Mesenchymal stem cell (in vitro differentiated cells and primary cell): ENCODE measurements around the gene ZSCAN32.
A peak's percentile ranks its signal among the peaks of the same experiment; 100 is the strongest.

Source experiments
- DNase-seq: peaks from one replicate; pipeline ENCODE4 v3.0.0-alpha.2; 2013
- H2AFZ ChIP-seq: one replicate; pipeline ENCODE4 v1.6.1; 2013; ENCODE audit warnings: low read depth, mild to moderate bottlenecking, control low read depth, inconsistent platforms, low read length, moderate library complexity
- H2AK5ac ChIP-seq: 2 replicates; pipeline ENCODE4 v1.6.1; 2013; ENCODE audit warnings: low read length, moderate library complexity, mild to moderate bottlenecking, inconsistent platforms; ENCODE audit not compliant: severe bottlenecking
- H2BK120ac ChIP-seq: one replicate; pipeline ENCODE4 v1.6.1; 2013; ENCODE audit warnings: low read depth, mild to moderate bottlenecking, inconsistent platforms, low read length, moderate library complexity
- H2BK12ac ChIP-seq, 2 experiments: one replicate each; pipeline ENCODE4 v1.6.1; 2013; ENCODE audit warnings: inconsistent platforms in 2 of 2, low read length in 2 of 2, mild to moderate bottlenecking in 2 of 2, moderate library complexity in 2 of 2, control low read depth in 1 of 2
- H2BK15ac ChIP-seq: one replicate; pipeline ENCODE4 v1.6.1; 2013; ENCODE audit warnings: mild to moderate bottlenecking, low read depth, inconsistent platforms; ENCODE audit not compliant: poor library complexity, severe bottlenecking
- H2BK5ac ChIP-seq: 2 replicates; pipeline ENCODE4 v1.6.1; 2013; ENCODE audit warnings: low read depth, mild to moderate bottlenecking, low read length, control low read depth, inconsistent platforms; ENCODE audit not compliant: poor library complexity, severe bottlenecking
- H3K14ac ChIP-seq, 2 experiments: one replicate each; pipeline ENCODE4 v1.6.1; 2013; ENCODE audit warnings: inconsistent platforms in 2 of 2, low read length in 2 of 2, control low read depth in 1 of 2, mild to moderate bottlenecking in 1 of 2, moderate library complexity in 1 of 2
- H3K18ac ChIP-seq, 2 experiments: one replicate each; pipeline ENCODE4 v1.6.1; 2013; ENCODE audit warnings: inconsistent platforms in 2 of 2, low read length in 2 of 2, control low read depth in 1 of 2, low read depth in 1 of 2, mild to moderate bottlenecking in 1 of 2
- H3K23ac ChIP-seq, 2 experiments: one replicate each; pipeline ENCODE4 v1.6.1; 2013; ENCODE audit warnings: inconsistent platforms in 2 of 2, low read length in 2 of 2, mild to moderate bottlenecking in 2 of 2, moderate library complexity in 2 of 2, control low read depth in 1 of 2
- H3K27ac ChIP-seq: 2 replicates; pipeline ENCODE4 v1.5.1; 2013; ENCODE audit warnings: mild to moderate bottlenecking, moderate library complexity, low read length, control low read depth, inconsistent platforms; ENCODE audit not compliant: poor library complexity, severe bottlenecking
- H3K27me3 ChIP-seq, 2 experiments: 2 replicates each; pipeline versions ENCODE4 v1.6.1 to v1.7.0; 2013; ENCODE audit warnings: low read length in 2 of 2, mild to moderate bottlenecking in 2 of 2, moderate library complexity in 2 of 2, control low read depth in 1 of 2, inconsistent platforms in 1 of 2; ENCODE audit not compliant: control insufficient read depth in 1 of 2, insufficient read depth in 1 of 2
- H3K36me3 ChIP-seq, 2 experiments: 2 replicates each; pipeline versions ENCODE4 v1.6.1 to v1.7.0; 2013; ENCODE audit warnings: low read length in 2 of 2, control low read depth in 1 of 2, inconsistent platforms in 1 of 2, low read depth in 1 of 2, mild to moderate bottlenecking in 1 of 2; ENCODE audit not compliant: insufficient read depth in 2 of 2, control insufficient read depth in 1 of 2
- H3K4ac ChIP-seq, 2 experiments: one replicate each; pipeline ENCODE4 v1.6.1; 2013; ENCODE audit warnings: inconsistent platforms in 2 of 2, low read length in 2 of 2, mild to moderate bottlenecking in 2 of 2, moderate library complexity in 2 of 2, control low read depth in 1 of 2, low read depth in 1 of 2
- H3K4me1 ChIP-seq: 2 replicates; pipeline ENCODE4 v1.6.1; 2013; ENCODE audit warnings: low read depth, low read length, control low read depth; ENCODE audit not compliant: control insufficient read depth, insufficient read depth
- H3K4me2 ChIP-seq: 2 replicates; pipeline ENCODE4 v1.6.1; 2013; ENCODE audit warnings: low read length, mild to moderate bottlenecking, inconsistent platforms; ENCODE audit not compliant: poor library complexity, severe bottlenecking
- H3K4me3 ChIP-seq, 2 experiments: 2 replicates each; pipeline versions ENCODE4 v1.5.1 to v1.7.0; 2013; ENCODE audit warnings: low read length in 2 of 2, mild to moderate bottlenecking in 2 of 2, control low read depth in 1 of 2, low read depth in 1 of 2; ENCODE audit not compliant: insufficient read depth in 1 of 2
- H3K79me1 ChIP-seq: replicated peaks from 2 replicates; pipeline ENCODE4 v1.6.1; 2013; ENCODE audit warnings: mild to moderate bottlenecking, control low read depth, low read length, inconsistent platforms; ENCODE audit not compliant: poor library complexity, severe bottlenecking
- H3K9ac ChIP-seq: 2 replicates; pipeline ENCODE4 v1.7.0; 2013; ENCODE audit warnings: mild to moderate bottlenecking, low read length, moderate library complexity
- H3K9me3 ChIP-seq: 2 replicates; pipeline ENCODE4 v1.7.0; 2013; ENCODE audit warnings: mild to moderate bottlenecking, low read length; ENCODE audit not compliant: control insufficient read depth
- H4K8ac ChIP-seq: one replicate; pipeline ENCODE4 v1.6.1; 2013; ENCODE audit warnings: inconsistent platforms, mild to moderate bottlenecking, low read length, moderate library complexity
- H4K91ac ChIP-seq: one replicate; pipeline ENCODE4 v1.6.1; 2013; ENCODE audit warnings: mild to moderate bottlenecking, low read length, inconsistent platforms
- WGBS: methylation state at CpG from one replicate; pipeline ENCODE4 v1.1.7; 2013; ENCODE audit warnings: mixed read lengths; 5-methylcytosine and 5-hydroxymethylcytosine counted together

The ZSCAN32 gene

GRCh38 chr16:3388325-3388724, 12.5 kb downstream of the ZSCAN32 start:
- Histone ChIP-seq H3K4ac (peak overlapping the region in 1 of 2 experiments; percentile 9), H3K27me3 (no peaks in the 10 kb centered on the region), H3K9me3 (peaks cover 71% of the 10 kb centered on the region), H3K9ac (no peak overlapping the region), H3K14ac (no peak overlapping the region), H3K4me3 (peak overlapping the region in 1 of 2 experiments; percentile 55), H4K91ac (no peak overlapping the region), H2BK120ac (no peak overlapping the region), H3K18ac (no peak overlapping the region), H2BK12ac (no peak overlapping the region), H3K27ac (no peak overlapping the region), H2BK5ac (no peak overlapping the region), H2BK15ac (no peak overlapping the region), H3K36me3 (peaks cover 60 to 74% of the 10 kb centered on the region in 2 experiments), H4K8ac (no peak overlapping the region), H3K4me2 (no peak overlapping the region), H3K23ac (no peak overlapping the region), H2AFZ (no peak overlapping the region), H3K79me1 (peaks cover 33% of the 10 kb centered on the region), H2AK5ac (no peak overlapping the region), H3K4me1 (peaks cover 1% of the 10 kb centered on the region)
- WGBS, result 96% methylated on average over 5 of the region's 6 CpGs
- no peak for DNase-seq

DNA sequence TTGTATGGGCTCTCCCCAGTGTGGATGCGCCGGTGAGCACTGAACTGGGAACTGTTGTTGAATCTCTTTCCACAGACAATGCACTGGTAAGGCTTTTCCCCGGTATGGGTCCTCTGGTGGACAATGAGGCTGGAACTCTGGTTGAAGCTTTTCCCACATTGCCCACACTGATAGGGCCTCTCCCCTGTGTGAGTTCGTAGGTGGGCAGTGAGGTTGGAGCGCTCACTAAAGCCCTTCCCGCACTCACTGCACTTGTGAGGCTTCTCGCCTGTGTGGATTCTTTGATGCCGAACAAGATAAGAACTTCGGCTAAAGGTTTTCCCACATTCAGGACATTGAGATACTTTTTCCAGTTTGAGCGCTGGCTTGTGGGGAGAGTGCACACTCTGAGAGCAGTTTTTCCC, 17.8 kb downstream of the ZSCAN32 start:
- 97% methylated on average over 10 of the region's 10 CpGs for WGBS
- no peak overlapping the region for H2BK15ac ChIP-seq
- peak; percentile 3 for DNase-seq

GRCh38 chr16:3377917-3378316, 22.9 kb downstream of the ZSCAN32 start:
- no peak for DNase-seq
- no peak overlapping the region for H2BK120ac ChIP-seq

More for the DNA sequence above, 17.8 kb downstream of the ZSCAN32 start:
- Histone ChIP-seq H4K91ac (no peak overlapping the region), H2BK120ac (no peak overlapping the region), H2BK12ac (no peak overlapping the region), H2AK5ac (no peak overlapping the region), H3K9ac (no peak overlapping the region), H3K27ac (no peak overlapping the region), H3K18ac (no peak overlapping the region), H3K4me1 (peaks cover under 1% of the 10 kb centered on the region), H2AFZ (no peak overlapping the region), H3K79me1 (peaks cover 14% of the 10 kb centered on the region), H3K4me2 (no peak overlapping the region), H3K23ac (no peak overlapping the region), H2BK5ac (no peak overlapping the region), H3K9me3 (peaks cover 83% of the 10 kb centered on the region), H3K27me3 (no peaks in the 10 kb centered on the region), H3K14ac (no peak overlapping the region), H3K4ac (no peak overlapping the region), H4K8ac (no peak overlapping the region), H3K36me3 (peaks cover 38 to 60% of the 10 kb centered on the region in 2 experiments), H3K4me3 (peak overlapping the region in 1 of 2 experiments; percentile 70)

DNA sequence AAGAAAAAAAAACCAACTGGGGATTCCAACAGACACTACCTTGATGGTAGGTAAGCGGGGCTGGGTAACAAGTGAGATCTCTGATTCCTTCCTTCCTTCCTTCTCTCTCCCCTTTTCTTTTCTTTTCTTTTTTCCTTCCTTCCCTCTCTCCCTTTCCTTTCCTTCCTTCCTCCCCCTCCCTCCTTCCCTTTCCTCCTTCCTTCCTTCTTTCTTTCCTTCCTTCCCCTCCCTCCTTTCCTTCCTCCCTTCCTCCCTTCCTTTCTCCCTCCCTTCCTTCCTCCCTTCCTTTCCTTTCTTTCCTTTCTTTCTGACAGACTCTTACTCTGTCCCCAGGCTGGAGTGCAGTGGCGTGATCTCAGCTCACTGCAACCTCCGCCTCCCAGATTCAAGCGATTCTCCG, 25.1 kb downstream of the ZSCAN32 start:
- Histone ChIP-seq H3K4me3 (no peak overlapping the region), H2BK12ac (no peak overlapping the region)

More at GRCh38 chr16:3377917-3378316, 22.9 kb downstream of the ZSCAN32 start:
- Histone ChIP-seq H2AFZ (no peak overlapping the region), H4K91ac (no peak overlapping the region), H3K79me1 (peaks cover 4% of the 10 kb centered on the region), H4K8ac (no peak overlapping the region), H2BK5ac (no peak overlapping the region), H3K18ac (no peak overlapping the region), H2BK12ac (no peak overlapping the region), H2AK5ac (no peak overlapping the region), H3K4me1 (no peaks in the 10 kb centered on the region), H3K9ac (no peak overlapping the region), H2BK15ac (no peak overlapping the region), H3K36me3 (peaks cover 10 to 27% of the 10 kb centered on the region in 2 experiments), H3K14ac (no peak overlapping the region), H3K4me3 (no peak overlapping the region), H3K27ac (no peak overlapping the region), H3K9me3 (peaks cover 83% of the 10 kb centered on the region), H3K4ac (no peak overlapping the region), H3K4me2 (no peak overlapping the region), H3K23ac (no peak overlapping the region), H3K27me3 (no peaks in the 10 kb centered on the region)

More for the DNA sequence above, 25.1 kb downstream of the ZSCAN32 start:
- peaks cover 65% of the 10 kb centered on the region for H3K9me3 ChIP-seq
- no peak overlapping the region for H3K4me2 ChIP-seq
- H3K4ac ChIP-seq, result no peak overlapping the region
- WGBS, result 92% methylated on average over 5 of the region's 5 CpGs
- no peaks in the 10 kb centered on the region for H3K4me1 ChIP-seq
- H2BK5ac ChIP-seq, result no peak overlapping the region
- H3K27me3 ChIP-seq, result no peaks in the 10 kb centered on the region
- H4K91ac ChIP-seq, result no peak overlapping the region
- no peak overlapping the region for H4K8ac ChIP-seq
- peaks cover 3 to 10% of the 10 kb centered on the region in 2 experiments for H3K36me3 ChIP-seq
- H2AK5ac ChIP-seq, result no peak overlapping the region
- H2BK120ac ChIP-seq, result no peak overlapping the region
- H3K79me1 ChIP-seq, result no peaks in the 10 kb centered on the region
- no peak for DNase-seq
- H2AFZ ChIP-seq, result no peak overlapping the region
- no peak overlapping the region for H3K18ac ChIP-seq
- H3K14ac ChIP-seq, result no peak overlapping the region
- H3K27ac ChIP-seq, result no peak overlapping the region
- H3K9ac ChIP-seq, result no peak overlapping the region
- H2BK15ac ChIP-seq, result no peak overlapping the region
- no peak overlapping the region for H3K23ac ChIP-seq
